SK-N-SH (cell line): ENCODE data around the gene SPATA33.

Experiments
- SIN3A ChIP-seq: IDR thresholded peaks from 2 replicates; pipeline ENCODE4 v1.6.1; 2012; ENCODE audit warnings: low read depth, mild to moderate bottlenecking, low read length, moderate library complexity, borderline replicate concordance
- YY1 ChIP-seq: IDR thresholded peaks from 2 replicates; pipeline ENCODE4 v1.4.0; 2012; ENCODE audit warnings: low read depth, mild to moderate bottlenecking

DNA sequence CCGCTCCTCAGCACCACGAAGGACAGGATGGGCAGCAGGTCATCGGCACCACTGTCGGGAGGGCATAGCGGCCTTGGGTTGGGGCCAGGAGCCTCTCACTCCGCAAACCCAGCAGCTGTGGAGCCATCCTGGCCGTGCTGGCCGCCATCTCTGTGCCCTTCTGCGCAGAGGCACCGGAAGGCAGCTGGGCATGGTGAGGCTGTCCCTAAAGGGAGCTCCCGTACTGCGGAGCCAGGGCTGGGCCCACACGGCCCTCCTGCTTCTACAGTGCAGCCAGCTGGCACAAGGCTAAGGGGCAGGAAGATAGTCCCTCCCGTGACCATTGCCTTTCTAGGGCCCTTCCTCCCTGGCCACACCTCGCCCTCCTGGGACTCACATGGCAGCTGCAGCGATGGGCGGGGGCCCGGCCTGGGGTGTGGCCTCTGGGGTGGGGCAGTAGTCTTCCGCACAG, 50.9 kb downstream of the SPATA33 start:
- TF ChIP-seq YY1 (no peak), SIN3A (no peak)
